Middle frontal gyrus (tissue), 1 donor: ENCODE results near the gene GOLGB1.
"Not testable (repeated sequence)": the region's sequence is repeated elsewhere in the genome, so short reads cannot be mapped to it uniquely, and the experiment has no call there.

Experiments used
- DNase-seq: peaks from one replicate; pipeline ENCODE4 v3.0.0-alpha.2; 2015; ENCODE audit warnings: low spot score; ENCODE audit errors: extremely low spot score

GOLGB1 gene

GRCh38 chr3:121748680-121749275 lies 763 bp downstream of the GOLGB1 start:
- no peak for DNase-seq

GRCh38 chr3:121747976-121748375 lies 1.6 kb downstream of the GOLGB1 start:
- DNase-seq: no peak

- not testable (repeated sequence) for DNase-seq
Measured at GRCh38 chr3:121743106-121743505, 6.4 kb downstream of the GOLGB1 start.

- DNase-seq: no peak
Measured at GRCh38 chr3:121740896-121741295, 8.6 kb downstream of the GOLGB1 start.

GRCh38 chr3:121739902-121740301 lies 9.6 kb downstream of the GOLGB1 start:
- DNase-seq: no peak

GRCh38 chr3:121737644-121738043 lies 11.9 kb downstream of the GOLGB1 start:
- no peak for DNase-seq

GRCh38 chr3:121736112-121736511 lies 13.4 kb downstream of the GOLGB1 start:
- DNase-seq: no peak

GRCh38 chr3:121735047-121735696 lies 14.4 kb downstream of the GOLGB1 start:
- DNase-seq: no peak

GRCh38 chr3:121730940-121731687 lies 18.4 kb downstream of the GOLGB1 start:
- no peak for DNase-seq

- no peak for DNase-seq
Measured at GRCh38 chr3:121724130-121724529, 25.4 kb downstream of the GOLGB1 start.

GRCh38 chr3:121723485-121723884 lies 26.1 kb downstream of the GOLGB1 start:
- DNase-seq: no peak

- no peak for DNase-seq
Measured at GRCh38 chr3:121722411-121722810, 27.1 kb downstream of the GOLGB1 start.

GRCh38 chr3:121720163-121720562 lies 29.4 kb downstream of the GOLGB1 start:
- no peak for DNase-seq

- DNase-seq: no peak
Measured at GRCh38 chr3:121719423-121719822, 30.1 kb downstream of the GOLGB1 start.

- no peak for DNase-seq
Measured at GRCh38 chr3:121718205-121718846, 31.2 kb downstream of the GOLGB1 start.

GRCh38 chr3:121710347-121710746 lies 39.2 kb downstream of the GOLGB1 start:
- DNase-seq: no peak

- DNase-seq: no peak
Measured at GRCh38 chr3:121707531-121708273, 41.8 kb downstream of the GOLGB1 start.

GRCh38 chr3:121705541-121705940 lies 44.0 kb downstream of the GOLGB1 start:
- no peak for DNase-seq

- DNase-seq: no peak
Measured at GRCh38 chr3:121703973-121704372, 45.6 kb downstream of the GOLGB1 start.

GRCh38 chr3:121698901-121699300 lies 50.6 kb downstream of the GOLGB1 start:
- DNase-seq: no peak

GRCh38 chr3:121698476-121698875 lies 51.1 kb downstream of the GOLGB1 start:
- no peak for DNase-seq
